Measurements from ENCODE around the gene TGFBR2. TPM values are rescaled to one million over a fixed set of nuclear protein-coding genes. Genes with fewer than 3 reads are reported as not detected.

Gene TGFBR2
- total and polyA plus RNA-seq, 2 experiments from 2014 or later = 4.7 to 13.0 TPM

- no peak for ATAC-seq
- H3K9me2 ChIP-seq (ENCODE audit: insufficient read depth) = peaks cover 7% of the 10 kb centered on the region; the same call in 1 of the 2 replicates
- H3K4me1 Mint-ChIP-seq = peaks cover 28% of the 10 kb centered on the region
- H3F3A ChIP-seq (replicated peaks; ENCODE audit: low read depth) = no peaks in the 10 kb centered on the region
- no peak for DNase-seq (ENCODE audit: low spot score)
- H3K27ac ChIP-seq (ENCODE audit: low read depth) = no peak overlapping the region
- H3K79me2 ChIP-seq (replicated peaks; ENCODE audit: insufficient read depth) = peaks cover 6% of the 10 kb centered on the region; the same call in 1 of the 2 replicates
- H3K4me3 Mint-ChIP-seq = no peak overlapping the region
- peaks cover 4% of the 10 kb centered on the region for H3K27me3 Mint-ChIP-seq (ENCODE audit: insufficient read depth, low read depth, poor library complexity)
- no peak overlapping the region for H3K27ac Mint-ChIP-seq
- H3K9me3 Mint-ChIP-seq = no peaks in the 10 kb centered on the region
- H3K4me1 ChIP-seq (ENCODE audit: insufficient read depth) = peaks cover 28% of the 10 kb centered on the region
- H3K4me3 ChIP-seq = no peak overlapping the region
- H3K36me3 Mint-ChIP-seq (ENCODE audit: low read depth) = peaks cover 47% of the 10 kb centered on the region
- H2AFZ ChIP-seq = no peak overlapping the region
- H3K36me3 ChIP-seq (ENCODE audit: insufficient read depth) = peaks cover 5% of the 10 kb centered on the region; the same call in 1 of the 2 replicates
- H3K4me2 ChIP-seq = no peak overlapping the region
- H4K20me1 ChIP-seq (replicated peaks; ENCODE audit: insufficient read depth) = no peaks in the 10 kb centered on the region
- H3K27me3 ChIP-seq (ENCODE audit: insufficient read depth) = no peaks in the 10 kb centered on the region
- TF ChIP-seq ZNF462 (CRISPR knock-in tag; IDR thresholded peaks at IDR 0.05) (no peak), CTCF (conservative IDR thresholded peaks at IDR 0.05; ENCODE audit: low read depth in 2 of 2) (no peak)
Observed at GRCh38 chr3:30655187-30655812, 48.9 kb downstream of the TGFBR2 start.

All from GM23338 (cell line).